PC-9 (cell line): ENCODE results near the gene MATCAP1.

ENCODE experiments used
- EZH2 ChIP-seq: fragments of 200-600 bp; sonication (generic); IDR thresholded peaks from 2 replicates; pipeline ENCODE4 v1.8.0; 2017; ENCODE audit warnings: antibody characterized with exemption, low read depth
- TF ChIP-seq, protein P1 (sequence below): fragments of 200-600 bp; sonication (generic); conservative IDR thresholded peaks from 2 replicates; pipeline ENCODE4 v1.6.1; 2017; ENCODE audit warnings: mixed run types, antibody characterized with exemption, mild to moderate bottlenecking, moderate library complexity

DNA sequence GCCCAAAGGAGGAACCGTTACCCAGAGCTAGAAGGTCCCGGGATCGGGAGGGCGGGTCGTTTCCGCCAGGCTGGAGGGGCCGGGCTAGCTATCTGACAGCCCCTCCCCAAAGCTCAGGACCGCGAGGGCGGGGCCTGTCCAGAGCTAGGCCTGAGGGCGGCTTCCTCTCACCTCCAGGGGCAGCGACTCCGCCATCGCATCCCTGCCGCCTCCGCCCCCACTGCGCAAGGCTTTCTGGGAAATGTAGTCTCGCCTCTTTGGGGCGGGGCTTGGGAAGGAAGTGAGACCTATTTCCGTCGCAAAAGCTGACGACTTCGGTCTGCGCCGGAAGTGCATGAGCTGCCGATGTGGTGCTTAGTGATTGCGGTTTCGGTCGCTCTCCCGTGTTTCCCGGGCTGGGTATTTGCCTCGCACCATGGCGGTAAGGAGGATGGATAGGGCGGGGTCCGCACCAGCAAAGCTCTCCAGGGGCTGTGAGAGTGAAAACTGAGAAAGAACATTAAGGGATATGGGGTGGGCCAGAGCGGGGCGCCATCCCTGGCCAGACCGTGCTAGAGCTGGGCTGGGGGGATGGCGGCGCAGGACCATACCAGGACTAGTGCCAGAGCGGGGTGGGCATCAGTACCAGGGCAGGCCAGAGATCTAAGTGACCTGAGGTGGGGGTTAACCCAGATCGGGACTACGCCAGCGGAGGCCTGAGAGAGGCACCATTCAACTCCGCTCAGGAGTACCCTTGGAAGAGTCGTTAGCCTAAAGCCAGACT, 43.2 kb upstream of the MATCAP1 start, which contains the start of gene TMEM208:
- TF ChIP-seq, protein P1, sequence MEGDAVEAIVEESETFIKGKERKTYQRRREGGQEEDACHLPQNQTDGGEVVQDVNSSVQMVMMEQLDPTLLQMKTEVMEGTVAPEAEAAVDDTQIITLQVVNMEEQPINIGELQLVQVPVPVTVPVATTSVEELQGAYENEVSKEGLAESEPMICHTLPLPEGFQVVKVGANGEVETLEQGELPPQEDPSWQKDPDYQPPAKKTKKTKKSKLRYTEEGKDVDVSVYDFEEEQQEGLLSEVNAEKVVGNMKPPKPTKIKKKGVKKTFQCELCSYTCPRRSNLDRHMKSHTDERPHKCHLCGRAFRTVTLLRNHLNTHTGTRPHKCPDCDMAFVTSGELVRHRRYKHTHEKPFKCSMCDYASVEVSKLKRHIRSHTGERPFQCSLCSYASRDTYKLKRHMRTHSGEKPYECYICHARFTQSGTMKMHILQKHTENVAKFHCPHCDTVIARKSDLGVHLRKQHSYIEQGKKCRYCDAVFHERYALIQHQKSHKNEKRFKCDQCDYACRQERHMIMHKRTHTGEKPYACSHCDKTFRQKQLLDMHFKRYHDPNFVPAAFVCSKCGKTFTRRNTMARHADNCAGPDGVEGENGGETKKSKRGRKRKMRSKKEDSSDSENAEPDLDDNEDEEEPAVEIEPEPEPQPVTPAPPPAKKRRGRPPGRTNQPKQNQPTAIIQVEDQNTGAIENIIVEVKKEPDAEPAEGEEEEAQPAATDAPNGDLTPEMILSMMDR, result no peak; the same call in 1 of the 2 replicates
- TF ChIP-seq EZH2, result no peak
